Erythroblast (primary cell): ENCODE data around the gene RGS7.

Source experiments
- GATA1 ChIP-seq: IDR thresholded peaks from 2 replicates; pipeline ENCODE4 v1.6.1; 2011; ENCODE audit warnings: low read depth, mild to moderate bottlenecking, control low read depth, low read length, moderate library complexity
- POLR2A ChIP-seq: IDR thresholded peaks from 2 replicates; pipeline ENCODE4 v1.6.1; 2011; ENCODE audit warnings: mild to moderate bottlenecking, low read length

- TF ChIP-seq POLR2A (no peak), GATA1 (no peak)
These were observed 46.6 kb downstream of the RGS7 start for GRCh38 chr1:241310451-241310850.
